Gastrocnemius medialis (tissue), 4 donors: Measurements from ENCODE around the gene RPUSD2.

Source experiments
- POLR2A ChIP-seq, 2 donors: fragments of 450-650 bp; IDR thresholded peaks; one replicate each; pipeline ENCODE4 v1.6.1; 2017; ENCODE audit warnings: antibody characterized with exemption in 2 of 2, mild to moderate bottlenecking in 2 of 2, moderate library complexity in 2 of 2
- TF ChIP-seq, protein P1 (sequence below), 5 experiments: fragments of 450-650 bp in 3 of 5; fragments of 200-600 bp in 2 of 5; sonication (generic) in 2 of 5; IDR thresholded peaks in 4 of 5; conservative IDR thresholded peaks in 1 of 5; 1 replicate in 4 of 5; 2 replicates in 1 of 5; pipeline ENCODE4 v1.5.1; 2016 to 2019; ENCODE audit warnings: antibody characterized with exemption in 5 of 5, mild to moderate bottlenecking in 3 of 5, moderate library complexity in 3 of 5

DNA sequence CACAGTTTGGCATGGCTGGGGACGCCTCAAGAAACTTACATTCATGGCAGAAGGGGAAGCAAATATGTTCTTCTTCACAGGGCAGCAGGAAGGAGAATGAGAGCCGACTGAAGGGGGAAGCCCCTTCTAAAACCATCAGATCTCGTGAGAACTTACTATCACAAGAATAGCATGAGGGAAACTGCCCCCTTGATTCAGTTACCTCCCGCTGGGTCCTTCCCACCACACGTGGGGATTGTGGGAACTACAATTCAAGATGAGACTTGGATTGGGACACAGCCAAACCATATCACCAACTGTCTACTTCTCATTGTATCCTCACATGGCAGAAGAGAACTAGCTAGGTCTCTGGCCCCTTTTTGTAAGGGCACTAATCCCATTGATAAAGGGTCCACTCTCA is 34.7 kb upstream of the RPUSD2 start:
- TF ChIP-seq, protein P1, sequence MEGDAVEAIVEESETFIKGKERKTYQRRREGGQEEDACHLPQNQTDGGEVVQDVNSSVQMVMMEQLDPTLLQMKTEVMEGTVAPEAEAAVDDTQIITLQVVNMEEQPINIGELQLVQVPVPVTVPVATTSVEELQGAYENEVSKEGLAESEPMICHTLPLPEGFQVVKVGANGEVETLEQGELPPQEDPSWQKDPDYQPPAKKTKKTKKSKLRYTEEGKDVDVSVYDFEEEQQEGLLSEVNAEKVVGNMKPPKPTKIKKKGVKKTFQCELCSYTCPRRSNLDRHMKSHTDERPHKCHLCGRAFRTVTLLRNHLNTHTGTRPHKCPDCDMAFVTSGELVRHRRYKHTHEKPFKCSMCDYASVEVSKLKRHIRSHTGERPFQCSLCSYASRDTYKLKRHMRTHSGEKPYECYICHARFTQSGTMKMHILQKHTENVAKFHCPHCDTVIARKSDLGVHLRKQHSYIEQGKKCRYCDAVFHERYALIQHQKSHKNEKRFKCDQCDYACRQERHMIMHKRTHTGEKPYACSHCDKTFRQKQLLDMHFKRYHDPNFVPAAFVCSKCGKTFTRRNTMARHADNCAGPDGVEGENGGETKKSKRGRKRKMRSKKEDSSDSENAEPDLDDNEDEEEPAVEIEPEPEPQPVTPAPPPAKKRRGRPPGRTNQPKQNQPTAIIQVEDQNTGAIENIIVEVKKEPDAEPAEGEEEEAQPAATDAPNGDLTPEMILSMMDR (IDR thresholded peaks at IDR 0.05 in 4 of 5, conservative IDR thresholded peaks at IDR 0.05 in 1 of 5): no peak
- no peak for TF ChIP-seq POLR2A (IDR thresholded peaks at IDR 0.05)
